ENCODE measurements around the gene PRKG1. TPM values are rescaled to one million over a fixed set of nuclear protein-coding genes. Genes with fewer than 3 reads are reported as not detected.
A peak's percentile ranks its signal among the peaks of the same experiment; 100 is the strongest.

PRKG1 gene
- total and polyA plus RNA-seq, 2 of the 4 experiments (the other 2 are of a cell fraction) = 3.5 to 18.3 TPM

GRCh38 chr10:52031771-52032170 lies 957.5 kb downstream of the PRKG1 start:
- no peaks in the 10 kb centered on the region for H3K36me3 ChIP-seq (ENCODE audit: control insufficient read depth, insufficient read depth, low read length)
- no peaks in the 10 kb centered on the region for H3K9me1 ChIP-seq (ENCODE audit: insufficient read depth, low read length)
- no peak overlapping the region for H2BK15ac ChIP-seq (ENCODE audit: low read depth, low read length)
- H3K18ac ChIP-seq (ENCODE audit: low read depth, low read length) = no peak overlapping the region; the same call in 1 of the 2 replicates
- dilution Hi-C loops (cut with HindIII; ENCODE audit: low sequenced_read_pairs, unreplicated experiment) (no loop called here), intact Hi-C loops (cut with micrococcal nuclease) (no loop called here), in situ Hi-C loops (cut with MboI; ENCODE audit: low sequenced_read_pairs) (no loop called here)
- H3K9ac ChIP-seq (ENCODE audit: low read depth, low read length) = no peak overlapping the region
- H4K8ac ChIP-seq (ENCODE audit: low read depth in 2 of 2, low read length in 2 of 2) = no peak overlapping the region
- ATAC-seq (ENCODE audit: low read depth) (0 out of 2 replicates have a peak, but pooled peaks have one; percentile 16), DNase-seq (peak; percentile 12)
- CTCF ChIA-PET = no interaction called here
- no peak overlapping the region for H3K4me3 ChIP-seq (ENCODE audit: insufficient read depth, low read depth, low read length)
- no peaks in the 10 kb centered on the region for H3K79me1 ChIP-seq (ENCODE audit: low read depth in 1 of 2, low read length in 2 of 2)
- peaks cover 6% of the 10 kb centered on the region for H3K4me1 ChIP-seq (ENCODE audit: control insufficient read depth, insufficient read depth, low read length)
- H4K20me1 ChIP-seq (ENCODE audit: insufficient read depth, low read length) = no peaks in the 10 kb centered on the region; the same call in 1 of the 2 replicates
- H2AK9ac ChIP-seq (replicated peaks; ENCODE audit: low read depth, low read length, poor library complexity) = no peak overlapping the region
- H3K27me3 ChIP-seq (ENCODE audit: control insufficient read depth, insufficient read depth, low read length) = no peaks in the 10 kb centered on the region
- no TSS peak for BruUV-seq (replicated peaks)
- H3K23ac ChIP-seq (ENCODE audit: low read depth, low read length) = no peak overlapping the region
- no peak overlapping the region for H4K5ac ChIP-seq (ENCODE audit: low read depth, low read length)
- H3K4ac ChIP-seq (ENCODE audit: low read depth, low read length) = no peak overlapping the region
- H3K14ac ChIP-seq (replicated peaks; ENCODE audit: low read depth, low read length) = peak overlapping the region; percentile 45; the same call in 1 of the 2 replicates
- no peak overlapping the region for H4K91ac ChIP-seq (ENCODE audit: insufficient read depth, low read depth, low read length)
- H3K9me3 ChIP-seq (ENCODE audit: control insufficient read depth, insufficient read depth, low read length) = no peaks in the 10 kb centered on the region
- no peak overlapping the region for H2AFZ ChIP-seq (replicated peaks; ENCODE audit: low read length, poor library complexity)
- H3K4me2 ChIP-seq (ENCODE audit: low read depth, low read length) = no peak overlapping the region; the same call in 1 of the 2 replicates
- peak overlapping the region; percentile 59; the same call in 1 of the 2 replicates for H2BK20ac ChIP-seq (ENCODE audit: low read depth, low read length)
- H3K27ac ChIP-seq (ENCODE audit: insufficient read depth, low read length) = no peak overlapping the region
- no peak overlapping the region for H2BK5ac ChIP-seq (ENCODE audit: low read depth, low read length, poor library complexity, severe bottlenecking)
- POLR2A ChIA-PET (ENCODE audit: unreplicated experiment) = no interaction called here
- H2BK120ac ChIP-seq (ENCODE audit: low read depth, low read length) = no peak overlapping the region
- H2AK5ac ChIP-seq (ENCODE audit: low read depth, low read length) = no peak overlapping the region
- TF ChIP-seq MAZ (IDR thresholded peaks at IDR 0.05; ENCODE audit: borderline replicate concordance, low read depth, low read length) (no peak), POLR2A (IDR thresholded peaks at IDR 0.05; ENCODE audit: low read depth, low read length) (no peak), MXI1 (IDR thresholded peaks at IDR 0.05; ENCODE audit: borderline replicate concordance, low read depth, low read length) (no peak), RCOR1 (IDR thresholded peaks at IDR 0.05; ENCODE audit: insufficient replicate concordance, low read length) (no peak), BHLHE40 (IDR thresholded peaks at IDR 0.05; ENCODE audit: low read depth, low read length) (no peak), SMC3 (IDR thresholded peaks at IDR 0.05; ENCODE audit: low read depth, low read length) (no peak), NFE2L2 (IDR thresholded peaks at IDR 0.05; ENCODE audit: low read depth, low read length) (no peak), CTCF (conservative IDR thresholded peaks at IDR 0.05; ENCODE audit: low read depth, low read length) (no peak)
- no peak overlapping the region for H3K56ac ChIP-seq (ENCODE audit: extremely low read depth, insufficient read depth, low read length)
